ENCODE measurements around the gene MKX. TPM values are rescaled to one million over a fixed set of nuclear protein-coding genes. Genes with fewer than 3 reads are reported as not detected.

MKX gene
- total RNA-seq, 4 donors from 2014 or later: 19.2 to 35.5 (median 23.7) TPM

GRCh38 chr10:27673065-27673464 lies 72.6 kb downstream of the MKX start:
- Histone ChIP-seq H3K9me3 (no peaks in the 10 kb centered on the region), H3K27me3 (no peaks in the 10 kb centered on the region), H3K36me3 (peaks cover 0 to 7% (median 0%) of the 10 kb centered on the region in 4 donors), H3K27ac (replicated peaks in 1 of 4) (no peak overlapping the region), H3K4me3 (no peak overlapping the region), H3K4me1 (peaks cover 0 to under 1% (median 0%) of the 10 kb centered on the region in 4 donors)
- intact Hi-C loops (cut with DNase I): no loop called here
- TF ChIP-seq CTCF (IDR thresholded peaks at IDR 0.05) (no peak), EP300 (IDR thresholded peaks at IDR 0.05) (no peak), POLR2A (IDR thresholded peaks at IDR 0.05; ENCODE audit: low read depth) (no peak), POLR2AphosphoS5 (IDR thresholded peaks at IDR 0.05) (no peak)
- no peak for DNase-seq (ENCODE audit: extremely low spot score)

DNA sequence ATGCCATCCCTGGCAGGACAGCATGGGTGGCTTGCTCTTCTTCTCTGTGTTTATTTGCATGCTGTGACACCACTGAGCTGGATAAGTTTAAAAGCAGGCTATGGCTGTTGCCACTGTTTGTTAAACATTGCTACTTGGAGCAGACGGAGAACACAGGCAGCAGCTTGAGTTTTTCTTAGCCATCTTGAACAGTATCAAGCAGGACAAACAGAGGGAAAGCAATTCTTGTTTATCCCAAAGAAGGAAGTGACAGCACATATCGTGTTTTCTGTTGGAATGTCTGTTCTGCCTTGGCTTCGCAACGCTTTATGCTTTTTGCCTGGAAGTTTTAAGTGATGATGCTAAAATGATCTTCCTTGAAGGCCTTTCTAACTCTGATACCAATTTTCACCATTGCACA lies 73.8 kb downstream of the MKX start:
- 71% methylated on average over 4 of the region's 4 CpGs for WGBS
- no peak overlapping the region for H3K4me3 ChIP-seq
- intact Hi-C loops (cut with DNase I): no loop called here

DNA sequence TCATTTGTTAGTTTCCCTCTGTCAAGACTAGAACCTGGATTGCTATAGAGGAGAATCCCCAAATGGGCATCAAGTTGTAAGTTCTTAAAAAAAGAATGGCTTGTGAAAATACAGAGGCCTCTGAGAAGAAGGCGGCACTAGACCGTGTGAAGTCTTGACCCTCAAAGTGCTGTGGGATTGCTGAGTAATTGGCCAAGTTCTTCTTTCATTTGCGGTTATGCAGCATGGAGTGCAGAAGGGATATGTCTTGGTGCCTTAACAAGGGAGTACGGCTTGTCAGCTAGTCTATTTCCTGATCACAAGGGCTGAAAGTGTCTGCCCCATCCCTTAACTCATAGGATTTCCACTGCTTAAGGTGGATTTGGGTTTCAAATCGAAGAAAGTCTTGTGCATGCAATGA lies 81.2 kb downstream of the MKX start:
- Histone ChIP-seq H3K4me3 (no peak overlapping the region), H3K4me1 (no peaks in the 10 kb centered on the region), H3K36me3 (no peaks in the 10 kb centered on the region), H3K9me3 (no peaks in the 10 kb centered on the region), H3K27ac (replicated peaks in 1 of 4) (no peak overlapping the region), H3K27me3 (no peaks in the 10 kb centered on the region)
- TF ChIP-seq CTCF (IDR thresholded peaks at IDR 0.05) (no peak), POLR2A (IDR thresholded peaks at IDR 0.05; ENCODE audit: low read depth) (no peak), EP300 (IDR thresholded peaks at IDR 0.05) (no peak), POLR2AphosphoS5 (IDR thresholded peaks at IDR 0.05) (no peak)
- no peak for DNase-seq (ENCODE audit: extremely low spot score)
- 66% methylated on average over 5 of the region's 5 CpGs for WGBS
- intact Hi-C loops (cut with DNase I): no loop called here

More for the DNA sequence above, 73.8 kb downstream of the MKX start:
- Histone ChIP-seq H3K9me3 (no peaks in the 10 kb centered on the region), H3K4me1 (no peaks in the 10 kb centered on the region), H3K36me3 (peaks cover 0 to 7% (median 0%) of the 10 kb centered on the region in 4 donors), H3K27ac (replicated peaks in 1 of 4) (no peak overlapping the region), H3K27me3 (no peaks in the 10 kb centered on the region)
- no peak for DNase-seq (ENCODE audit: extremely low spot score)
- TF ChIP-seq CTCF (IDR thresholded peaks at IDR 0.05) (no peak), EP300 (IDR thresholded peaks at IDR 0.05) (no peak)

- H3K36me3 ChIP-seq: no peaks in the 10 kb centered on the region
- no peak for TF ChIP-seq POLR2AphosphoS5 (IDR thresholded peaks at IDR 0.05)
- TF ChIP-seq CTCF (IDR thresholded peaks at IDR 0.05): no peak
- no peak for TF ChIP-seq EP300 (IDR thresholded peaks at IDR 0.05)
- no peak for TF ChIP-seq POLR2A (IDR thresholded peaks at IDR 0.05; ENCODE audit: low read depth)
- no peak overlapping the region for H3K4me3 ChIP-seq
- H3K27me3 ChIP-seq: no peaks in the 10 kb centered on the region
- no peaks in the 10 kb centered on the region for H3K9me3 ChIP-seq
- intact Hi-C loops (cut with DNase I): no loop called here
- DNase-seq (ENCODE audit: extremely low spot score): no peak
- H3K27ac ChIP-seq (replicated peaks in 1 of 4): no peak overlapping the region
- H3K4me1 ChIP-seq: no peaks in the 10 kb centered on the region
These were observed 82.0 kb downstream of the MKX start for GRCh38 chr10:27663621-27664020.

DNA sequence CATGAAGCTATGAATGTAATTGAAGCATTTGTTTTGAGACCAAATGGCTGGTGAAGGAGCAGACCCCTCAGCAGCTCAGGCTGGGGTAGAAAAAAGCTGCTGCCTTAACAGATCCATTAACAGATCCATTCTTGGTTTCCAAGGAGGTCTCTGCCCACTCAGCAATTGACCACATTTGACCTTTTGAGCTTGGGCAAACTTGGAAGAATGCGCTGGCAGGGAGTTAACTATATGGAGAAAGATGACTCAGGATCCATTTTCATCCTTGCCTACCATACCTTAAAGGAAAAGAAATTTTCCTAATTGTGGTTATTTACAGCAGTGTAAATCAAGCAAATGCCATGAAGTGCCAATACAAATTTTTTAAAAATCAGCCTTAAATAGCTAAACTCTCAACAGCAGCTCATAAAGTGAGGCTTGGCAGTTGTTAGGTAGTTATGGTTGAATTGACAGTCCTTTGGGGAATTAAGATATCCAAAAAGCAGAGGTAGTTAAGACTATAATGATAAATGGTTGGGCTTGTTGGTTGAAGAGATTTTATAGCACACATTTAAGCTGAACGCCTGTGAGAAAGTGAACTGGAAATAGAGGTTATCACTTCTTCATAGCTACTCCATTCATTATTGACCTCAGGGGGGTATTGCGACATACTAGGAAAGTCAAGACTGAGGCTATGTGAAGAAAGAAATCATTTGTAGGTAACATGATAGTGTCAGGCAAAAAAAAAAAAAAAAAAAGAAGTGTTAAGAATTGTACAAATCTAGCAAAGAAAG lies 83.9 kb downstream of the MKX start:
- H3K27ac ChIP-seq (replicated peaks in 1 of 4): no peak overlapping the region
- H3K4me3 ChIP-seq: no peak overlapping the region
- intact Hi-C loops (cut with DNase I): no loop called here
- DNase-seq (ENCODE audit: extremely low spot score): no peak
- no peaks in the 10 kb centered on the region for H3K9me3 ChIP-seq
- no peaks in the 10 kb centered on the region for H3K4me1 ChIP-seq
- no peaks in the 10 kb centered on the region for H3K27me3 ChIP-seq
- no peaks in the 10 kb centered on the region for H3K36me3 ChIP-seq
- TF ChIP-seq CTCF (IDR thresholded peaks at IDR 0.05) (no peak), POLR2A (IDR thresholded peaks at IDR 0.05; ENCODE audit: low read depth) (no peak), POLR2AphosphoS5 (IDR thresholded peaks at IDR 0.05) (no peak), EP300 (IDR thresholded peaks at IDR 0.05) (no peak)
- 81% methylated on average over 3 of the region's 3 CpGs for WGBS

All from esophagus muscularis mucosa (tissue), 4 donors.